ENCODE results near the gene RASGRF1.
"Not testable (repeated sequence)": the region's sequence is repeated elsewhere in the genome, so short reads cannot be mapped to it uniquely, and the experiment has no call there.

The RASGRF1 gene

GRCh38 chr15:78999636-79000035 is 90.9 kb downstream of the RASGRF1 start:
- no peaks in the 10 kb centered on the region for H3K36me3 Mint-ChIP-seq (ENCODE audit: low read depth)
- H3K27me3 Mint-ChIP-seq (ENCODE audit: low read depth): peaks cover 27% of the 10 kb centered on the region
- no peak overlapping the region for H3K27ac Mint-ChIP-seq
- H3K9me3 Mint-ChIP-seq: no peaks in the 10 kb centered on the region
- peaks cover 3% of the 10 kb centered on the region for H3K4me1 Mint-ChIP-seq
- TF ChIP-seq, protein P1, sequence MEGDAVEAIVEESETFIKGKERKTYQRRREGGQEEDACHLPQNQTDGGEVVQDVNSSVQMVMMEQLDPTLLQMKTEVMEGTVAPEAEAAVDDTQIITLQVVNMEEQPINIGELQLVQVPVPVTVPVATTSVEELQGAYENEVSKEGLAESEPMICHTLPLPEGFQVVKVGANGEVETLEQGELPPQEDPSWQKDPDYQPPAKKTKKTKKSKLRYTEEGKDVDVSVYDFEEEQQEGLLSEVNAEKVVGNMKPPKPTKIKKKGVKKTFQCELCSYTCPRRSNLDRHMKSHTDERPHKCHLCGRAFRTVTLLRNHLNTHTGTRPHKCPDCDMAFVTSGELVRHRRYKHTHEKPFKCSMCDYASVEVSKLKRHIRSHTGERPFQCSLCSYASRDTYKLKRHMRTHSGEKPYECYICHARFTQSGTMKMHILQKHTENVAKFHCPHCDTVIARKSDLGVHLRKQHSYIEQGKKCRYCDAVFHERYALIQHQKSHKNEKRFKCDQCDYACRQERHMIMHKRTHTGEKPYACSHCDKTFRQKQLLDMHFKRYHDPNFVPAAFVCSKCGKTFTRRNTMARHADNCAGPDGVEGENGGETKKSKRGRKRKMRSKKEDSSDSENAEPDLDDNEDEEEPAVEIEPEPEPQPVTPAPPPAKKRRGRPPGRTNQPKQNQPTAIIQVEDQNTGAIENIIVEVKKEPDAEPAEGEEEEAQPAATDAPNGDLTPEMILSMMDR (IDR thresholded peaks at IDR 0.05; ENCODE audit: unreplicated experiment in 3 of 3): no peak
- no peak overlapping the region for H3K4me3 Mint-ChIP-seq

- Mint-ChIP-seq H3K4me1 (no peaks in the 10 kb centered on the region), H3K27me3 (ENCODE audit: low read depth) (peaks cover 27% of the 10 kb centered on the region), H3K4me3 (no peak overlapping the region), H3K9me3 (no peaks in the 10 kb centered on the region), H3K36me3 (ENCODE audit: low read depth) (no peaks in the 10 kb centered on the region), H3K27ac (no peak overlapping the region)
- TF ChIP-seq, protein P1 (IDR thresholded peaks at IDR 0.05; ENCODE audit: unreplicated experiment in 3 of 3): no peak
Measured at GRCh38 chr15:78998526-78998925, 92.1 kb downstream of the RASGRF1 start.

DNA sequence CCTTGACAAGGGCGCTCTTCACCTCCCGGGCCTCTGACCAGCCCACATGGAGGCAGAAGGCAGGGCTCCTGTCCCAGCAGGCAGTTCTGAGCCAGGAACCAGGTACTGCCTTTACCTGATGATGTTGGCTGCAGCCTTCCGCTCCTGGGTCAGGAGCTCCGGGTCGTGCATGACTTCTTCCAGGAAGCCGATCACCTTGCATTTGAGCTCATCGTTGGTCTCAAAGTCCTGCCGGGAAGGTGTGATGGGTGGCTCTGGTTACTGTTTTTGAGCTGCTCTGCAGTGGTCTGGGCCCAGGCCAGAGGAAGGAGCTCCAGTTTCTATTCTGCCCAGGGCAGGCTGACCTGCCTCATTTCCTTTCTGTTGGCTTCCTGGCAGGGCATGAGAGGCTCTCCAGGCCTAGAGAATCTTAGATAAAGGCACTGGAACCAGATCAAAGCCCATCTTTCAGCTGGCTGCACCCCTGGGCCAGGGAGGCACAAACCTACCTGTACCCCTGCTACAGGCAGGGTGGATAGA is 92.5 kb downstream of the RASGRF1 start:
- Mint-ChIP-seq H3K36me3 (ENCODE audit: low read depth) (no peaks in the 10 kb centered on the region), H3K27me3 (ENCODE audit: low read depth) (peaks cover 26% of the 10 kb centered on the region), H3K9me3 (no peaks in the 10 kb centered on the region), H3K27ac (no peak overlapping the region), H3K4me3 (no peak overlapping the region), H3K4me1 (no peaks in the 10 kb centered on the region)
- TF ChIP-seq, protein P1 (IDR thresholded peaks at IDR 0.05; ENCODE audit: unreplicated experiment in 3 of 3): no peak

GRCh38 chr15:78996894-78997275 is 93.7 kb downstream of the RASGRF1 start:
- Mint-ChIP-seq H3K9me3 (no peaks in the 10 kb centered on the region), H3K27me3 (ENCODE audit: low read depth) (peaks cover 20% of the 10 kb centered on the region), H3K4me1 (no peaks in the 10 kb centered on the region), H3K27ac (no peak overlapping the region), H3K36me3 (ENCODE audit: low read depth) (no peaks in the 10 kb centered on the region), H3K4me3 (no peak overlapping the region)
- TF ChIP-seq, protein P1 (IDR thresholded peaks at IDR 0.05; ENCODE audit: unreplicated experiment in 3 of 3): no peak

GRCh38 chr15:78995921-78996893 is 94.4 kb downstream of the RASGRF1 start:
- TF ChIP-seq, protein P1 (IDR thresholded peaks at IDR 0.05; ENCODE audit: unreplicated experiment in 3 of 3): no peak
- peaks cover 3% of the 10 kb centered on the region for H3K4me1 Mint-ChIP-seq
- H3K27me3 Mint-ChIP-seq (ENCODE audit: low read depth): peaks cover 20% of the 10 kb centered on the region
- no peak overlapping the region for H3K4me3 Mint-ChIP-seq
- H3K36me3 Mint-ChIP-seq (ENCODE audit: low read depth): no peaks in the 10 kb centered on the region
- H3K9me3 Mint-ChIP-seq: no peaks in the 10 kb centered on the region
- no peak overlapping the region for H3K27ac Mint-ChIP-seq

DNA sequence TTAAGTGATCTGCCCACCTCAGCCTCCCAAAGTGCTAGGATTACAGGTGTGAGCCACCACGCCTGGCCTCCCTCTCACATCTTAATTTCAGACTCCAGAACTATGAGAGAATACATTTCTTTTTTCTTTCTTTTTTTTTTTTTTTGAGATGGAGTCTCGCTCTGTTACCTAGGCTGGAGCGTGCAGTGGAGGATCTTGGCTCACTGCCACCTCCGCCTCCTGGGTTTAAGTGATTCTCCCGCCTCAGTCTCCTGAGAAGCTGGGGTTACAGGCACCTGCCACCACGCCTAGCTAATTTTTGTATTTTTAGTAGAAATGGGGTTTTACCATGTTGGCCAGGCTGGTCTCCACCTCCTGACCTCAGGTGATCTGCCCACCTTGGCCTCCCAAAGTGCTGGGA is 95.4 kb downstream of the RASGRF1 start:
- H3K36me3 Mint-ChIP-seq (ENCODE audit: low read depth); H3K4me3 Mint-ChIP-seq; H3K27ac Mint-ChIP-seq; H3K4me1 Mint-ChIP-seq; H3K9me3 Mint-ChIP-seq: not testable (repeated sequence)
- peaks cover 20% of the 10 kb centered on the region for H3K27me3 Mint-ChIP-seq (ENCODE audit: low read depth)

All from nephron (organoid).